Mucosa of stomach (tissue), 1 donor: ENCODE measurements around the gene OLFM1.
"Not testable (repeated sequence)": the region's sequence is repeated elsewhere in the genome, so short reads cannot be mapped to it uniquely, and the experiment has no call there.

ENCODE experiments used
- H3K27me3 ChIP-seq: one replicate; pipeline ENCODE4 v1.7.0; 2013; ENCODE audit warnings: mild to moderate bottlenecking, low read length; ENCODE audit not compliant: control insufficient read depth, insufficient read depth
- H3K36me3 ChIP-seq: one replicate; pipeline ENCODE4 v1.7.0; 2013; ENCODE audit warnings: low read length; ENCODE audit not compliant: control insufficient read depth, insufficient read depth
- H3K4me1 ChIP-seq: one replicate; pipeline ENCODE4 v1.7.0; 2013; ENCODE audit warnings: mild to moderate bottlenecking, low read length; ENCODE audit not compliant: control insufficient read depth, insufficient read depth
- H3K4me3 ChIP-seq: one replicate; pipeline ENCODE4 v1.7.0; 2013; ENCODE audit warnings: low read length
- H3K9ac ChIP-seq: one replicate; pipeline ENCODE4 v1.7.0; 2013; ENCODE audit warnings: mild to moderate bottlenecking, low read length, moderate library complexity
- H3K9me3 ChIP-seq: one replicate; pipeline ENCODE4 v1.7.0; 2013; ENCODE audit warnings: mild to moderate bottlenecking, low read length, moderate library complexity; ENCODE audit not compliant: control insufficient read depth
- donor health status: Pancreatic carcinoma.

Gene OLFM1

GRCh38 chr9:135149901-135150300 lies 62.4 kb downstream of the OLFM1 start:
- H3K4me1 ChIP-seq, H3K36me3 ChIP-seq, H3K9me3 ChIP-seq, H3K4me3 ChIP-seq, H3K27me3 ChIP-seq, H3K9ac ChIP-seq: not testable (repeated sequence)

GRCh38 chr9:135150981-135151380 lies 63.5 kb downstream of the OLFM1 start:
- Histone ChIP-seq H3K36me3 (no peaks in the 10 kb centered on the region), H3K4me1 (peaks cover 6% of the 10 kb centered on the region), H3K9me3 (no peaks in the 10 kb centered on the region), H3K4me3 (no peak overlapping the region), H3K9ac (no peak overlapping the region), H3K27me3 (no peaks in the 10 kb centered on the region)

GRCh38 chr9:135151757-135152613 lies 64.5 kb downstream of the OLFM1 start:
- H3K9ac ChIP-seq = no peak overlapping the region

GRCh38 chr9:135152614-135153334 lies 65.3 kb downstream of the OLFM1 start:
- H3K4me1 ChIP-seq = peaks cover 6% of the 10 kb centered on the region
- H3K27me3 ChIP-seq = no peaks in the 10 kb centered on the region
- H3K9ac ChIP-seq = no peak overlapping the region
- H3K9me3 ChIP-seq = no peaks in the 10 kb centered on the region
- H3K36me3 ChIP-seq = no peaks in the 10 kb centered on the region
- H3K4me3 ChIP-seq = no peak overlapping the region

More at GRCh38 chr9:135151757-135152613, 64.5 kb downstream of the OLFM1 start:
- no peaks in the 10 kb centered on the region for H3K36me3 ChIP-seq
- no peak overlapping the region for H3K4me3 ChIP-seq
- H3K4me1 ChIP-seq = peaks cover 6% of the 10 kb centered on the region
- H3K9me3 ChIP-seq = no peaks in the 10 kb centered on the region
- H3K27me3 ChIP-seq = no peaks in the 10 kb centered on the region

GRCh38 chr9:135154050-135154615 lies 66.7 kb downstream of the OLFM1 start:
- Histone ChIP-seq H3K36me3 (no peaks in the 10 kb centered on the region), H3K27me3 (peaks cover under 1% of the 10 kb centered on the region), H3K4me3 (no peak overlapping the region), H3K4me1 (peaks cover 6% of the 10 kb centered on the region), H3K9ac (no peak overlapping the region), H3K9me3 (no peaks in the 10 kb centered on the region)

GRCh38 chr9:135155396-135155795 lies 67.9 kb downstream of the OLFM1 start:
- Histone ChIP-seq H3K9me3 (no peaks in the 10 kb centered on the region), H3K9ac (no peak overlapping the region), H3K27me3 (peaks cover 3% of the 10 kb centered on the region), H3K4me3 (no peak overlapping the region), H3K4me1 (peaks cover 6% of the 10 kb centered on the region), H3K36me3 (no peaks in the 10 kb centered on the region)

- H3K36me3 ChIP-seq = no peaks in the 10 kb centered on the region
- H3K4me1 ChIP-seq = peaks cover 6% of the 10 kb centered on the region
- no peaks in the 10 kb centered on the region for H3K9me3 ChIP-seq
- H3K27me3 ChIP-seq = peaks cover 3% of the 10 kb centered on the region
- no peak overlapping the region for H3K4me3 ChIP-seq
- H3K9ac ChIP-seq = no peak overlapping the region
Measured at GRCh38 chr9:135156525-135157510, 69.3 kb downstream of the OLFM1 start.

- peaks cover 3% of the 10 kb centered on the region for H3K27me3 ChIP-seq
- H3K9ac ChIP-seq = no peak overlapping the region
- no peak overlapping the region for H3K4me3 ChIP-seq
- no peaks in the 10 kb centered on the region for H3K9me3 ChIP-seq
- no peaks in the 10 kb centered on the region for H3K4me1 ChIP-seq
- no peaks in the 10 kb centered on the region for H3K36me3 ChIP-seq
Measured at GRCh38 chr9:135157856-135158563, 70.5 kb downstream of the OLFM1 start.

GRCh38 chr9:135158564-135158937 lies 71.1 kb downstream of the OLFM1 start:
- Histone ChIP-seq H3K4me1 (no peaks in the 10 kb centered on the region), H3K27me3 (peaks cover 3% of the 10 kb centered on the region), H3K9me3 (no peaks in the 10 kb centered on the region), H3K36me3 (no peaks in the 10 kb centered on the region), H3K4me3 (no peak overlapping the region), H3K9ac (no peak overlapping the region)

GRCh38 chr9:135159801-135160200 lies 72.3 kb downstream of the OLFM1 start:
- Histone ChIP-seq H3K9ac (no peak overlapping the region), H3K36me3 (no peaks in the 10 kb centered on the region), H3K9me3 (no peaks in the 10 kb centered on the region), H3K4me3 (no peak overlapping the region), H3K4me1 (no peaks in the 10 kb centered on the region), H3K27me3 (peaks cover 3% of the 10 kb centered on the region)

- Histone ChIP-seq H3K4me1 (no peaks in the 10 kb centered on the region), H3K27me3 (peaks cover 9% of the 10 kb centered on the region), H3K4me3 (no peak overlapping the region), H3K9ac (no peak overlapping the region), H3K9me3 (no peaks in the 10 kb centered on the region), H3K36me3 (no peaks in the 10 kb centered on the region)
Measured at GRCh38 chr9:135160862-135161261, 73.4 kb downstream of the OLFM1 start.
